Heart right ventricle (tissue), 16 donors: ENCODE results near the gene CD52. TPM values are rescaled to one million over a fixed set of nuclear protein-coding genes. Genes with fewer than 3 reads are reported as not detected.

ENCODE experiments used
- ATAC-seq, 8 donors: fragments of 200-7000 bp; cut with Tn5 transposase; one replicate each; pipeline ENCODE4 v1.9.1; 2020; ENCODE audit warnings: mild to moderate bottlenecking in 8 of 8, moderate library complexity in 8 of 8, moderate number of reproducible peaks in 1 of 8
- DNase-seq, 2 donors: peaks; one replicate each; pipeline ENCODE4 v3.0.0-alpha.2; 2020
- H3K27ac ChIP-seq, 10 donors: fragments of 200-600 bp; sonication (generic) in 2 of 10; one replicate each; pipeline versions ENCODE4 v1.5.0 to v1.8.0; 2020 to 2022; ENCODE audit warnings: mild to moderate bottlenecking in 3 of 10
- H3K27me3 ChIP-seq, 7 donors: fragments of 200-600 bp; one replicate each; pipeline ENCODE4 v1.8.0; 2021 to 2022; ENCODE audit warnings: mild to moderate bottlenecking in 2 of 7
- H3K36me3 ChIP-seq, 9 donors: fragments of 200-600 bp; sonication (generic) in 1 of 9; one replicate each; pipeline versions ENCODE4 v1.5.0 to v1.8.0; 2020 to 2022; ENCODE audit warnings: mild to moderate bottlenecking in 2 of 9
- H3K4me1 ChIP-seq, 9 donors: fragments of 200-600 bp; sonication (generic) in 1 of 9; one replicate each; pipeline versions ENCODE4 v1.5.0 to v1.8.0; 2020 to 2022; ENCODE audit warnings: mild to moderate bottlenecking in 4 of 9
- H3K4me3 ChIP-seq, 10 donors: fragments of 200-600 bp; sonication (generic) in 2 of 10; one replicate each; pipeline versions ENCODE4 v1.5.0 to v1.8.0; 2020 to 2022; ENCODE audit warnings: mild to moderate bottlenecking in 7 of 10, moderate library complexity in 2 of 10
- H3K9me3 ChIP-seq, 11 donors: fragments of 200-600 bp in 10 of 11; sonication (generic) in 2 of 11; one replicate each; pipeline versions ENCODE4 v1.5.0 to v1.8.0; 2013 to 2022; ENCODE audit warnings: mild to moderate bottlenecking in 2 of 11, control low read depth in 1 of 11, moderate library complexity in 1 of 11
- WGBS, 2 donors: extraction: QIAGEN DNeasy Blood & Tissue Kit; methylation state at CpG; one replicate each; pipeline ENCODE4 v1.1.7; 2013; ENCODE audit warnings: inconsistent platforms in 1 of 2; 5-methylcytosine and 5-hydroxymethylcytosine counted together
- intact Hi-C, 10 donors: fragments of 100-400 bp; cut with DNase I; formaldehyde crosslinking; loops; one replicate each; pipeline versions ENCODE4 v1.11.1 to v1.14.2; 2022
- polyA plus RNA-seq, 2 donors: library from polyadenylated mRNA; stranded (reverse); fragments of 200-250 nt; gene quantifications; one replicate each; pipeline ENCODE4 v1.2.3, GENCODE V29; 2013
- total RNA-seq, 10 donors: library from RNA; stranded (reverse); fragmentation: NEBNext Ultra II Directional in 3 of 10; extraction: Animal tissue kit (Norgen Biotek cat#: 25700) in 3 of 10; gene quantifications; one replicate each; pipeline versions ENCODE4 v1.2.1 to v1.2.4, GENCODE V29; 2021 to 2023
- TF ChIP-seq, protein P1 (sequence below), 9 donors: fragments of 200-600 bp; sonication (generic) in 2 of 9; IDR thresholded peaks; one replicate each; pipeline versions ENCODE4 v1.5.0 to v1.8.0; 2021 to 2022; ENCODE audit warnings: antibody characterized with exemption in 9 of 9, mild to moderate bottlenecking in 5 of 9, moderate library complexity in 1 of 9
- donor health status: Arrhythmogenic right ventricular cardiomyopathy.
- donor health status: ischemic (EF 13 %, LVEDD 7.1; RV severe dilation, severe dysfunction).
- donor health status: healthy with polysubstance abuse.
- donor health status: DM: no; HTN: yes; CAD: no.
- donor health status: DM: no; HTN: no; CAD: no.
- donor health status: ischemic (EF 25% LVEDD 6.9; RV normal size, moderate dysfunction).
- donor health status: ischemic (EF 25% LVEDD 5.7; RV mildly dilated, moderate dysfunction).
- donor health status: healthy.
- donor health status: DM: yes; HTN: yes; CAD: no.
- donor health status: Ischemic cardiomyopathy.
- donor health status: ischemic (EF 35%, LVEDD 5.7; RV mildly dilated, moderate dysfunction).
- donor health status: nonischemic (EF 11% LVEDD 7.7; RV severe dilation, severe dysfunction).
- donor health status: DM: yes; HTN: yes; CAD: no.
- donor health status: PGD.
- donor health status: ischemic (EF 29% LVEDD 5.4; RV normal size, mild dysfunction).
- donor health status: nonischemic (EF 23%, LVEDD 6.1; RV moderate dilation, normal function).

CD52 gene
- total and polyA plus RNA-seq, 12 donors = 1.9 to 62.6 (median 5.9) TPM

DNA sequence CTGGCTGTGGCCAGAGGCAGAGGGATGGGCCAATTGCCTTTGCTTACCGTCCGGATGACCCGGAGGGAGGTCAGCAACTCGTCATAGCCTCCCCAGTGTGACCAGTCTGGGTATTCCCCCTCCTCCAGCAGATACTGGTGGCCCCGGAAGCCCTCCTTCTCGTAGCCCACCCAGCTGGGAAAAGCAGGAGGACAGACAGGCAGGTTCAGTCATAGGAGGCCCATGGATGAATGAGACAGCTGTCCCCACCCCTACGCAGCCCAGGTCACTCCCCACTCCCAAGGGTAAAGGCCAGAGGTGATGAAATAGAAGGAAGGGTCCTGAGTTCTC lies 19.4 kb downstream of the CD52 start:
- no peak overlapping the region for H3K4me3 ChIP-seq
- 84 to 89% methylated on average over 7 of the region's 7 CpGs for WGBS, 2 donors
- no peak overlapping the region for H3K27ac ChIP-seq
- DNase-seq = no peak
- peaks cover 0 to 48% (median 42%) of the 10 kb centered on the region in 7 donors for H3K27me3 ChIP-seq
- TF ChIP-seq, protein P1, sequence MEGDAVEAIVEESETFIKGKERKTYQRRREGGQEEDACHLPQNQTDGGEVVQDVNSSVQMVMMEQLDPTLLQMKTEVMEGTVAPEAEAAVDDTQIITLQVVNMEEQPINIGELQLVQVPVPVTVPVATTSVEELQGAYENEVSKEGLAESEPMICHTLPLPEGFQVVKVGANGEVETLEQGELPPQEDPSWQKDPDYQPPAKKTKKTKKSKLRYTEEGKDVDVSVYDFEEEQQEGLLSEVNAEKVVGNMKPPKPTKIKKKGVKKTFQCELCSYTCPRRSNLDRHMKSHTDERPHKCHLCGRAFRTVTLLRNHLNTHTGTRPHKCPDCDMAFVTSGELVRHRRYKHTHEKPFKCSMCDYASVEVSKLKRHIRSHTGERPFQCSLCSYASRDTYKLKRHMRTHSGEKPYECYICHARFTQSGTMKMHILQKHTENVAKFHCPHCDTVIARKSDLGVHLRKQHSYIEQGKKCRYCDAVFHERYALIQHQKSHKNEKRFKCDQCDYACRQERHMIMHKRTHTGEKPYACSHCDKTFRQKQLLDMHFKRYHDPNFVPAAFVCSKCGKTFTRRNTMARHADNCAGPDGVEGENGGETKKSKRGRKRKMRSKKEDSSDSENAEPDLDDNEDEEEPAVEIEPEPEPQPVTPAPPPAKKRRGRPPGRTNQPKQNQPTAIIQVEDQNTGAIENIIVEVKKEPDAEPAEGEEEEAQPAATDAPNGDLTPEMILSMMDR (IDR thresholded peaks at IDR 0.05) = no peak
- H3K9me3 ChIP-seq = no peaks in the 10 kb centered on the region
- H3K36me3 ChIP-seq = no peaks in the 10 kb centered on the region
- intact Hi-C loops = no loop called here
- peak in 3 of 8 donors; percentile 6 to 23 (median 13) for ATAC-seq
- H3K4me1 ChIP-seq = peaks cover 0 to 16% (median 13%) of the 10 kb centered on the region in 9 donors

DNA sequence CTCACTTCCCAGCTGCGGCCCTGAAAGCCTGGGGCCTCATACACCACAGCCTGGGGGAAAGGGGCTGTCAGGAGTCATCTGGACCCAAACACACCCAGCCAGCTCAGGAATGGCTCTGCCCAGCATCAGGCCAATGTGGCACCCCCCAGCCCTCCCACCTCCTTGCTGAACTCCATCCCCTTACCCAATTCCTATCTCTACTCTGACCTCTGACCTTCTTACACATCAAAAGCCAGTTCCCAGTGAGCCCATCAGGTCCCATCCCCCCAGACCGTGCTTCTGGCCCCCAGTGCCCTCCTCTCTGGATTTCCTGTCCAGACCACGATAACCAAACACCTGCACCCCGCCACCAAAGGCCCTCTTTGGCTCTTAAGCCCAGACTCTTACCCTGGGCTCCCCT lies 19.9 kb downstream of the CD52 start:
- intact Hi-C loops = no loop called here
- peak in 1 of 8 donors; percentile 19 for ATAC-seq
- TF ChIP-seq, protein P1 (IDR thresholded peaks at IDR 0.05) = no peak
- H3K27me3 ChIP-seq = peaks cover 0 to 45% (median 39%) of the 10 kb centered on the region in 7 donors
- no peak overlapping the region for H3K27ac ChIP-seq
- no peaks in the 10 kb centered on the region for H3K9me3 ChIP-seq
- H3K36me3 ChIP-seq = no peaks in the 10 kb centered on the region
- no peak for DNase-seq
- no peak overlapping the region for H3K4me3 ChIP-seq
- H3K4me1 ChIP-seq = peaks cover 0 to 16% (median 13%) of the 10 kb centered on the region in 9 donors
- WGBS, 2 donors = 66 to 73% methylated on average over 4 of the region's 4 CpGs

DNA sequence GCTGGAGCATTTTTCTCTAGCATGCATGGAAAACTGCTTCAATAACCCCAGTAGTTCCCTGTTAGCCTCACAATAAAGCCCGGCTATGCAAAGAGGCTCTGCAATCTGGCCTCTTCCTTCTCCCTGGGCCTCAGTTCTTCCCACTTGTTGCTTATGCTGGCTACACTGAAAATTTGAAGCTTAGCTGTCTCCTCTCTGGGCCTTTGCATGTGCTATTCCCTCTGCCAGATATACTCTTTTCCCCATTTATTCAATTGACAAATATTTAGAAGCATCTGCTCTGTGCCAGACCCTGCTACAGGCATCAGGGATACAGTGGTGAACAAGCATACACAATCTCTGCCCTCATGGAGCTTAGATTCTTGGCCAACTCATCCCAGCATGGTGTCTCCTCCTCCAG lies 20.9 kb downstream of the CD52 start:
- no peak for DNase-seq
- Histone ChIP-seq H3K27ac (no peak overlapping the region), H3K36me3 (no peaks in the 10 kb centered on the region), H3K4me3 (no peak overlapping the region), H3K9me3 (no peaks in the 10 kb centered on the region), H3K4me1 (peaks cover 0 to 16% (median 13%) of the 10 kb centered on the region in 9 donors), H3K27me3 (peaks cover 0 to 44% (median 32%) of the 10 kb centered on the region in 7 donors)
- TF ChIP-seq, protein P1 (IDR thresholded peaks at IDR 0.05) = no peak
- ATAC-seq = no peak
- intact Hi-C loops = no loop called here
- WGBS, 2 donors = 62 to 66% methylated on average over 1 of the region's 1 CpG

DNA sequence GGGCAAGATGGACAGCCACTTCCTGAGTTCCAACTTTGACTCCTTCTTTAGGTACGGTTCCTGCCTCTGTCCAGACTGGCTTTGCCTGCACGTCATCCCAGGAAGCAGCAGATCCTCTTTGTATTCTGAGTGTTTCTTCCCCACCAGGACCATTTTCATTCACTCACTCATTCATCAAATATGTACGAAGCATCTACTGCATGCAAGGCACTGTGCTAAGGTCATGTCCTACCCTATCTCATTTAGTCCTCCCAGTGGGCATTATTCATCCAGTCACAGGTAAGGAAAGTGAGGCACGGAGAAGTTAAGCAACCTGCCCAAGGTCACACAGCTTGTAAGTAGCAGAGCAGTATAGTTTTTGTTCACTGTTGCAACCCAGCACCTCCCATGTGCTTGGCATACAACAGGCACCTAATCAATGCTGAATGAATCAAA lies 22.3 kb downstream of the CD52 start:
- Histone ChIP-seq H3K9me3 (no peaks in the 10 kb centered on the region), H3K4me3 (no peak overlapping the region), H3K4me1 (peaks cover 0 to 16% (median 13%) of the 10 kb centered on the region in 9 donors), H3K27ac (no peak overlapping the region), H3K36me3 (no peaks in the 10 kb centered on the region), H3K27me3 (peaks cover 0 to 34% (median 20%) of the 10 kb centered on the region in 7 donors)
- WGBS, 2 donors = 61 to 64% methylated on average over 4 of the region's 4 CpGs
- DNase-seq (no peak), ATAC-seq (no peak)
- TF ChIP-seq, protein P1 (IDR thresholded peaks at IDR 0.05) = no peak
- intact Hi-C loops = no loop called here
